ENCODE measurements around the gene AIMP2. TPM values are rescaled to one million over a fixed set of nuclear protein-coding genes. Genes with fewer than 3 reads are reported as not detected.

Gene AIMP2
- polyA plus RNA-seq, 4 donors, result 11.7 to 27.1 (median 23.3) TPM

Other genes starting within 250 kb of the AIMP2 start
- 10 to 100 TPM; 30.7 to 35.7 (median 35.0) TPM for gene RNF216, start 227.6 kb upstream of the AIMP2 start, polyA plus RNA-seq (ENCODE audit: insufficient read length in 4 of 4)
- gene OCM, start 128.5 kb upstream of the AIMP2 start, polyA plus RNA-seq (ENCODE audit: insufficient read length in 4 of 4), result under 1 TPM in 3 of 4 donors, not detected in 1; 0.29 to 0.87 (median 0.49) TPM
- 100 to 1,000 TPM in 1 of 4 donors, 10 to 100 TPM in 3; 85.9 to 101 (median 94.8) TPM for gene CCZ1, start 110.5 kb upstream of the AIMP2 start, polyA plus RNA-seq (ENCODE audit: insufficient read length in 4 of 4)
- gene RSPH10B, start 38.6 kb upstream of the AIMP2 start, polyA plus RNA-seq (ENCODE audit: insufficient read length in 4 of 4), result 1 to 10 TPM in 1 of 4 donors, under 1 TPM in 2, not detected in 1; 0.22 to 1.6 (median 0.60) TPM
- 10 to 100 TPM; 15.8 to 23.6 (median 22.2) TPM for gene PMS2, start 223 bp upstream of the AIMP2 start, polyA plus RNA-seq (ENCODE audit: insufficient read length in 4 of 4)
- gene ANKRD61, start 22.1 kb downstream of the AIMP2 start, polyA plus RNA-seq (ENCODE audit: insufficient read length in 4 of 4), result 1 to 10 TPM in 3 of 4 donors, under 1 TPM in 1; 0.64 to 2.8 (median 1.5) TPM
- 100 to 1,000 TPM; 113 to 126 (median 120) TPM for gene EIF2AK1, start 49.9 kb downstream of the AIMP2 start, polyA plus RNA-seq (ENCODE audit: insufficient read length in 4 of 4)
- 10 to 100 TPM; 18.3 to 23.8 (median 20.4) TPM for gene USP42, start 95.7 kb downstream of the AIMP2 start, polyA plus RNA-seq (ENCODE audit: insufficient read length in 4 of 4)

Data from left renal pelvis (tissue), 4 donors.